Measurements from ENCODE around the gene KNL1.
"Not testable (repeated sequence)": the region's sequence is repeated elsewhere in the genome, so short reads cannot be mapped to it uniquely, and the experiment has no call there.

Gene KNL1

DNA sequence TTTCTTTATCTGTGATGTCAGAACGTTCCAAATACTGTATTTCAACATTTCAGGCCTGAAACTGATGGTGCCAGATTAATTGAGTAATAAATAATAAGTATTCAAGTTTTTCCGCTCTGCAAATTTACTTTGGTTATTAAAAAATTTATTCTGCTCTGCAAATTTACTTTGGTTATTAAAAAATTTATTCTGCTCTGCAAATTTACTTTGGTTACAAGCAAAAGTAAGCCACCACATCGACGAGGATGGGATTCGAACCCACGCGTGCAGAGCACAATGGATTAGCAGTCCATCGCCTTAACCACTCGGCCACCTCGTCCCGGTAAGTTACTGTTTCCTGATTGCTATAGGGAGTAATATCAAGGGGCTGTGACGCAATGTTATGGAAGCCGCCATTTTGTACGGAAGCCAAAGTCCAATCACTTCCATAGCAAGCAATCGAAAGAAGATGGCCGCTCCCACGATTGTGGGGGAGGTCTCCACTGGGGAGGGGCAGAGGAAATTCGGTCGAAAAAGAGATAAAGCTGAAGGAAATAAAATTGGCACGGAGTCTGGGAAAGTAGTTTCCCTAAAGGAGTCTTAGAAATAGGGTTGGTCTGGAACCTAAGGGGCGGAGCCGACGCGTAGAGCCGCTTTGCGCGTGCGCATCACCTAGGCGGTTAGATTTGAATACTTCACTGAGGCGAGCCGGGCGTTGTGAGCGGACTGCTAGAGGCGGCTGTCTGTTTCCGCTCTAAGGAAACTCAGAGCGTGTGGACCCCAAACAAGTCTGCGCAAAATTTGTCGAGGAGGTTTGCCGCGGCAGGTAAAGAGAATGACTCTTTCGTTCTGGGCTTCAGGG, at the start of gene KNL1:
Gene KNL1 (plus strand): TSS at position 662 of the 841 bp plus-strand sequence. CDS start 8,683 bp downstream, outside the sequence.
- peak; percentile 99 for DNase-seq

- DNase-seq = no peak
Observed at GRCh38 chr15:40545457-40545856, 48.6 kb upstream of the KNL1 start.

DNA sequence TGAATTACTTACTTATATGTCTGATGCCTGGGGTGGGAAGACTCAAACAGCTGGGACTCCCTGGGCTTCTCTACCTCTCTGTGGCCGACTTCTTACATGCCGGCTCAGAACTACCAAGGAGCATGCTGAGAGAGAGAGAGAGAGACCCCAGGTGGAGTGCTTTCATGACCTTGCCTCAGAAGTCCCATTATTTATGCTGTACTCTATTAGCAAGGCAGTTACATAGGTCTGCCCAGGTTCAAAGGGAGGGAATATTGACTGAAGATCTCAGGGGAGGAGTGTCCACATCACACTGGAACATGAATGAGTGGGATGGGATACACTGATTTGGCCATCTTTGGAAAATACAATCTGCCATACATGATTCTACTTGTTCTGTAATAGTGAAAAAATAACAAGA, 45.4 kb upstream of the KNL1 start:
- DNase-seq = no peak

- no peak for DNase-seq
Observed at GRCh38 chr15:40549894-40550293, 44.2 kb upstream of the KNL1 start.

GRCh38 chr15:40550341-40551037, 43.6 kb upstream of the KNL1 start:
- no peak for DNase-seq

DNA sequence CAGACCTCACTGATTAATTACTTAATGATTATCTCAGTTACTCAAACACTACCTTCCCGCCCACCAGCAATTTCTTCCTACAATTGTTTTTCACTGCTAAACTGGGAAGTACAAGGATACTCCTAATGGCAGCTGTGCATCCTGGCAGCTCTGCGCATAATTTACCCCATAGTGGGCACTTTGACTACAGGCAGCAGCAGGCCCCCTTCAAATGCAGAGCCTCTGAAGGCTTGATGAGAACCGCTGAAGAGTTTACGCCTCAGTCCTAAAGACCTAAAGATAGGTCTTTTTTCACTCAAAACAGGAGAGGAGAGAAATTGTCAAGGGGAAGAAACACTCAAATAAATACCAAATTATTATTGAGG, 39.9 kb upstream of the KNL1 start:
- no peak for DNase-seq

- DNase-seq = no peak
Observed at GRCh38 chr15:40555876-40556275, 38.2 kb upstream of the KNL1 start.

DNA sequence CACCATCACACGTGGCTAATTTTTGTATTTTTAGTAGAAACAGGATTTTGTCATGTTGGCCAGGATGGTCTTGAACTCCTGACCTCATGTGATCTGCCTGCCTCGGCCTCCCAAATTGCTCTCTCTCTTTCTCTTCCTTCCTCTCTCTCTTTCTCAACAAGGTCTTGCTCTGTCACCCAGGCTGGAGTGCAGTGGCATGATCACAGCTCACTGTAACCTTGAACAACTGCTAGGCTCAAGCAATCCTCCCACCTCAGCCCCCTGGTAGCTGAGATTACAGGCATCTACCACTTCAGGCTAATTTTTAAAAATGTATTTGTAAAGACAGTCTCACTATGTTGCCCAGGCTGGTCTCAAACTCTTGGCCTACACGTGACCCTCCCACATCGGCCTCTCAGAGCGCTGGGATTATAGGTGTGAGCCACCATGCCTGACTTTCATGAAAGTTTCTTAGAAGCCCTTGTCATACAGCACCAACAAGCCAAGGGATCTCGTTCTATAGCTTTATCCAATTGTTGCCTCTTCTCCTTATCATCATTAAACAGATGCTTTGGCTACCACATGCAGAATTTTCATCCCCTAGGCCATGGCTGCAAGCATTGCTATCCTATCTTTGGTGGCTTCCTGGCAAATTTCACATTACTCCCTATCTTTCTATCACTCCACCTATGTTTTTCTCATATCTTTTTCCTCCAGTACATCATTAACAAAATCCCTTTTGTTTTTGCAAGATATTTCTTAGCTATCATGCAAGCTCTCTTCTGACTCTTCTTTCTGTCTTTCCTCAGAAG, 34.9 kb upstream of the KNL1 start:
- DNase-seq = no peak

- DNase-seq = no peak
Observed at GRCh38 chr15:40562691-40563090, 31.4 kb upstream of the KNL1 start.

- no peak for DNase-seq
Observed at GRCh38 chr15:40563426-40563825, 30.6 kb upstream of the KNL1 start.

DNA sequence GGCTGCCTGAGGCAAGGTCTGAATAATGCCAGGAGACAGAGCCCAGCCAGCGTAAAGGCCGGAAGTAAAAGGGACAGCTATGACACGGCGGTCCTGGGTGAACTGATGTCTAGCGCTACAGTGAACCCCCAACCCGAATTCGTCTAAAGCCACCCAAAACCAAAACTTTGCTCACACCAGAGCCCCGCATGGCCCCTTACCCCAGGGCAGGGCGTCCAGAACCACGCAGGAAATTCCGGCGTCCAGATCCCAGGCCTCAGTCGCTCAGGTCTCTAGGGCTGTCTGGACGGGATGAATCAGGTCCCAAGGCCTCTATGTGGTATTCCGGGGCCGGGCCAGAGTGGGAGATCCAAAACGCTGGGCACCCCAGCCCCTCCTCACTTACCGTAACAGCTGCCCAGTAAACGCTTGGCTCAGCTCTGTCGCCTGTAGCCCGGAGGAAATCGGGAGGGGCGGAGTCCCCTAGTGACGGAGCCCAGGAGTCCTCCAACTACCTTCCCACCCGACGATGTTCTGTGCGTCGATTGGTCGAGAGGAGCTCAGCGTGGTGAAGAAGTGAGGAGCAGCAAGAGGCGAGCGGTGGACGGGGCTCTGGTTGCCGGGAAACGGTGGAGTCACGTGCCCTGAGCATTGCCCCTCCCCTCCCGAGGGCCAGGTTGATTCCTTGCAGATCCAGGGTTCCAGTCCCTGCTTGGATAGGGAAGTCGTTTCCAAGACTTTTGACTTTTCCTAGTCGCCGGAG, 29.3 kb upstream of the KNL1 start, which contains the start of gene CCDC32:
Gene CCDC32 (minus strand): TSS at position 452 of the 742 bp plus-strand sequence. CDS start 2,027 bp downstream, outside the sequence.
- DNase-seq = peak; percentile 95

- DNase-seq = no peak
Observed at GRCh38 chr15:40565333-40566238, 28.5 kb upstream of the KNL1 start.

DNA sequence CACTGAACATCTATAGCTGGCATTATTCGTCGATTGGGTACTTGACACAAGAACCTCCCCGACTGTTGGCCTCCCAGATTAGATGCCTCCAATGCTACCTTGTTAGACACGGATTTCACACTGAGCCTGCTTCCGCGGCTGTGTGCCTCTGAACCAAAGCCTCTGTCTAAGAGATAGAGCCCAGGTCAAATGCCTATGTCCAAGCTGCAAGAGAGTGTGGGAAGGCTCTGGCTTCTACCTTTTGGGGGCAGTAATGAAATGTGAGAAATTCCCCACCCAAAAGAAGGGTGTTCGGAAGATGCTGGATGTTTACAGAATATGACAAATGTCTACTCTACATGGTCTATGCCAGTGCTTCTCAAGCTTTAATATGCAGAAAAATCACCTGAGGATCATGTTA, 26.9 kb upstream of the KNL1 start:
- no peak for DNase-seq

GRCh38 chr15:40569129-40569953, 24.7 kb upstream of the KNL1 start, which contains the start of gene RPUSD2:
Gene RPUSD2, plus strand, starts transcription at chr15:40569299. Its CDS starts 39 bp downstream, at chr15:40569338.
- peak; percentile 97 for DNase-seq

GRCh38 chr15:40575113-40575512, 18.9 kb upstream of the KNL1 start:
- no peak for DNase-seq

GRCh38 chr15:40576914-40577313, 17.1 kb upstream of the KNL1 start:
- not testable (repeated sequence) for DNase-seq

DNA sequence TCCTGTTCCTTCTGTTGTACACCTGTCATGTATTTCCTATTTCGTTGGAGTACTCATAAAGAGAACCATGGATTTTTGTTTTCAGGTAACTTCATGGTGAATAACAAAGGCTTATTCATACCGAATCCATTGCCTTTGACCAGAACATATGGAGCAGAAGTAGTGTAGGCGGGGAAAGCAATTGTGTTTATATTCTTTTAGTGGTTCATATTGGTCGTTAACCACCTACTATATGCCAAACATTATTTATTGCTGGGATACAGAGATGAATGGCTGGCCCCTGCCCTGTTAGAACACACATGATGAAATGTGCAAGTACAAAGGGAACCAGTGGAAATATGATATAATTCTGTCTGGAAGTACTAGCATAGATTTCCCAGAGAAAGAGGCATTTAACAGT, 15.2 kb upstream of the KNL1 start:
- DNase-seq = no peak

- not testable (repeated sequence) for DNase-seq
Observed at GRCh38 chr15:40581796-40582195, 12.3 kb upstream of the KNL1 start.

DNA sequence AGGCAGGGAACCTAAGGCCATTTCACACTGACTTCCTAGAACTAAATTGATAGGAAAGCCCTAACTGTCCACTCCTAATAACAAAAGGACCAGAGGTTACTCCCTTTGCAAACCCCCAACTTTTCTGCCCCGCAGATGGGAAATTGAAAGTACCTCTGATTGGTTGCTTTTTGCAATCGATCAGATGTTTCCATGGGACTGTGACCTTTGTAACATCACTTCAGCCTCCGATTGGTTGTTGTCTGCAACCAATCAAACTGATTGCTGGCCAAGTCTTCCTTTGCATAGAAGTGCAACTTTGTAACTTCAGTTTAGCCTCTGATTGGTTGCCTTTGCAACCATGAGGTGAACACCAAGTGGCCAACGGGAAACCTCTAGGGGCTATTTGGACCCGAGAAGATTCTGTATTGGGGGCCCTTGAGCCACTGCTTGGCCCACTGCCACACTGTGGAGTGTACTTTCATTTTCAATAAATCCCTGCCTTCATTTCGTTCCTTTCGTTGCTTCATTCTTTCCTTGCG, 11.3 kb upstream of the KNL1 start:
- no peak for DNase-seq

DNA sequence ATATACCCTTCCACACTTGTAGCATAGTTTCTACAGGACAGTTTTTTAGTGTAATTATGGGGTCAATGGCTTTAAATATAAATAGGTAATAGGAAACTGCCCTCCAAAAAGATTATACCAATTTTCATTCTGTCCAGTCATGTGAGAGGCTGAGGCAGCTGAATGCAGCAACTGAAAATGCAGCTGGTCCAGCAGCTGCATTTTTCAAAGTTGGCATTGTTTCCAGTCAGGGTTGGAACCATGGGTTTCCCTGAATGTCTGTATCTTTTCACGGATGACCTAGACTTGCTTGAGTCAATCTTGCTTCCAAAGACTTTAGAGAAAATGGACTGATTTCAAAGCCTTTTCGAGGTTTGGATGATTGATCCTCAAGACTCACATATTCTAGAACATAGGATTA, 9.9 kb upstream of the KNL1 start:
- DNase-seq = no peak
